Naive thymus-derived CD4-positive, alpha-beta T cell (primary cell): Measurements from ENCODE around the gene TMEM213. TPM values are rescaled to one million over a fixed set of nuclear protein-coding genes. Genes with fewer than 3 reads are reported as not detected.
A peak's percentile ranks its signal among the peaks of the same experiment; 100 is the strongest.
"Not testable (repeated sequence)": the region's sequence is repeated elsewhere in the genome, so short reads cannot be mapped to it uniquely, and the experiment has no call there.

Source experiments
- ATAC-seq: fragments of 150-1000 bp; cut with Tn5 transposase; 2 replicates; pipeline ENCODE4 v1.10.0; 2021; ENCODE audit warnings: mild to moderate bottlenecking, moderate library complexity
- CTCF ChIA-PET: fragments of 350-600 bp; sonication (Branson Sonifier 250); formaldehyde crosslinking; loops from one replicate; lab custom pipeline; 2021; ENCODE audit warnings: antibody characterized with exemption; lab: Charles Lee
- POLR2A ChIA-PET: fragments of 350-600 bp; sonication (Branson Sonifier 250); formaldehyde crosslinking; loops from one replicate; lab custom pipeline; 2021; ENCODE audit warnings: antibody characterized with exemption, inconsistent platforms; lab: Charles Lee
- DNase-seq, 9 donors: peaks; one replicate each; pipeline versions ENCODE4 v3.0.0 to v3.0.0-alpha.2; 2020 to 2022; ENCODE audit warnings: mixed read lengths in 1 of 9
- H3K27ac ChIP-seq: one replicate; pipeline ENCODE4 v1.7.0; 2013; ENCODE audit warnings: mild to moderate bottlenecking, low read depth, low read length, moderate library complexity
- H3K27me3 ChIP-seq, 2 donors: one replicate each; pipeline ENCODE4 v1.7.0; 2013; ENCODE audit warnings: low read length in 2 of 2, mild to moderate bottlenecking in 2 of 2, moderate library complexity in 2 of 2; ENCODE audit not compliant: control insufficient read depth in 2 of 2, insufficient read depth in 2 of 2
- H3K36me3 ChIP-seq, 3 experiments: 1 replicate in 2 of 3; 2 replicates in 1 of 3; pipeline ENCODE4 v1.7.0; 2013; ENCODE audit warnings: low read length in 3 of 3, mild to moderate bottlenecking in 3 of 3, moderate library complexity in 1 of 3; ENCODE audit not compliant: insufficient read depth in 3 of 3, control insufficient read depth in 2 of 3
- H3K4me1 ChIP-seq, 2 donors: one replicate each; pipeline ENCODE4 v1.7.0; 2013; ENCODE audit warnings: low read length in 2 of 2, mild to moderate bottlenecking in 2 of 2, moderate library complexity in 1 of 2; ENCODE audit not compliant: control insufficient read depth in 2 of 2, insufficient read depth in 2 of 2
- H3K4me3 ChIP-seq: 2 replicates; pipeline ENCODE4 v1.7.0; 2013; ENCODE audit warnings: mild to moderate bottlenecking, low read length
- H3K9me3 ChIP-seq, 3 experiments: 1 replicate in 2 of 3; 2 replicates in 1 of 3; pipeline ENCODE4 v1.7.0; 2013; ENCODE audit warnings: low read length in 3 of 3; ENCODE audit not compliant: control insufficient read depth in 2 of 3
- H3K27ac Mint-ChIP-seq, 9 donors: one replicate each; pipeline ENCODE4 v1.8.0; 2020 to 2022; ENCODE audit warnings: mixed read lengths in 9 of 9, mild to moderate bottlenecking in 8 of 9, moderate library complexity in 5 of 9, inconsistent platforms in 2 of 9
- H3K27me3 Mint-ChIP-seq, 5 donors: one replicate each; pipeline ENCODE4 v1.8.0; 2021 to 2022; ENCODE audit warnings: mixed read lengths in 5 of 5, mild to moderate bottlenecking in 1 of 5
- H3K36me3 Mint-ChIP-seq, 5 donors: one replicate each; pipeline ENCODE4 v1.8.0; 2020 to 2022; ENCODE audit warnings: mixed read lengths in 5 of 5, mild to moderate bottlenecking in 3 of 5, inconsistent platforms in 1 of 5
- H3K4me1 Mint-ChIP-seq, 7 donors: one replicate each; pipeline ENCODE4 v1.8.0; 2020 to 2022; ENCODE audit warnings: mixed read lengths in 7 of 7, mild to moderate bottlenecking in 3 of 7, inconsistent platforms in 1 of 7
- H3K4me3 Mint-ChIP-seq, 10 donors: one replicate each; pipeline ENCODE4 v1.8.0; 2020 to 2022; ENCODE audit warnings: mild to moderate bottlenecking in 10 of 10, mixed read lengths in 10 of 10, moderate library complexity in 6 of 10, inconsistent platforms in 2 of 10
- H3K9me3 Mint-ChIP-seq, 11 donors: one replicate each; pipeline ENCODE4 v1.8.0; 2020 to 2022; ENCODE audit warnings: mixed read lengths in 11 of 11, mild to moderate bottlenecking in 4 of 11, inconsistent platforms in 1 of 11, moderate library complexity in 1 of 11
- intact Hi-C, 2 donors: fragments of 100-400 bp; cut with micrococcal nuclease; formaldehyde crosslinking; loops; one replicate each; pipeline ENCODE4 v1.15.1; 2023
- polyA plus RNA-seq, 2 donors: library from polyadenylated mRNA; unstranded; fragments of 300-500 nt; fragmentation: Illumina TruSeq; gene quantifications; one replicate each; pipeline ENCODE4 v1.2.3, GENCODE V29; 2021
- total RNA-seq, 6 experiments: library from RNA in 5 of 6; stranded (reverse) in 5 of 6; gene quantifications; 1 replicate in 5 of 6; 2 replicates in 1 of 6; pipeline ENCODE4 v1.2.3 and lab custom pipeline; 2021 to 2026

TMEM213 gene
- total and polyA plus RNA-seq, 7 experiments from 2014 or later = 1.3 TPM; not detected in 6

DNA sequence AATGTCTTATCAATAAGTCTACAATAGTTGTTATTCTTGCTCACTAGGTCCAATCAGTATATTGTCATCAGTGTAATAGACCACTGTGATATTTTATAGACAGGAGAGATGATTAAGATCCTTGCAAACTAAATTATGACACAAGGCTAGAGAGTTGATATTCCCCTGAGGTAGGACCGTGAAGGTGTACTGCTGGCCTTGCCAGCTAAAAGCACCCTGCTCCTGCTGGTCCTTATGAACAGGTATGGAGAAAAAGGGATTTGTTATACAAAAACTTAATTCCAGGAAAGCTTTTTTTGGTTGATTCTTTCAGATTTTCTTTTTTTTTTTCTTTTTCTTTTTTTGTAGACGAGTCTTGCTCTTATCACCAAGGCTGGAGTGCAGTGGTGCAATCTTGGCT, 16.8 kb upstream of the TMEM213 start:
- H3K4me3 Mint-ChIP-seq = no peak overlapping the region
- H3K36me3 Mint-ChIP-seq = peaks cover 0 to 6% (median 4%) of the 10 kb centered on the region in 5 donors
- intact Hi-C loops = no loop called here
- no peaks in the 10 kb centered on the region for H3K27me3 ChIP-seq
- H3K27me3 Mint-ChIP-seq = peaks cover 2 to 9% (median 3%) of the 10 kb centered on the region in 5 donors
- no peaks in the 10 kb centered on the region for H3K4me1 ChIP-seq
- ChIA-PET POLR2A (no interaction called here), CTCF (no interaction called here)
- ATAC-seq (no peak), DNase-seq (no peak)
- no peak overlapping the region for H3K27ac ChIP-seq
- peaks cover 0 to 24% (median 6%) of the 10 kb centered on the region in 11 donors for H3K9me3 Mint-ChIP-seq
- peaks cover 0 to 3% (median 0%) of the 10 kb centered on the region in 3 experiments for H3K9me3 ChIP-seq
- H3K4me3 ChIP-seq = no peak overlapping the region
- H3K4me1 Mint-ChIP-seq = peaks cover 0 to under 1% (median 0%) of the 10 kb centered on the region in 7 donors
- no peak overlapping the region for H3K27ac Mint-ChIP-seq
- no peaks in the 10 kb centered on the region for H3K36me3 ChIP-seq

DNA sequence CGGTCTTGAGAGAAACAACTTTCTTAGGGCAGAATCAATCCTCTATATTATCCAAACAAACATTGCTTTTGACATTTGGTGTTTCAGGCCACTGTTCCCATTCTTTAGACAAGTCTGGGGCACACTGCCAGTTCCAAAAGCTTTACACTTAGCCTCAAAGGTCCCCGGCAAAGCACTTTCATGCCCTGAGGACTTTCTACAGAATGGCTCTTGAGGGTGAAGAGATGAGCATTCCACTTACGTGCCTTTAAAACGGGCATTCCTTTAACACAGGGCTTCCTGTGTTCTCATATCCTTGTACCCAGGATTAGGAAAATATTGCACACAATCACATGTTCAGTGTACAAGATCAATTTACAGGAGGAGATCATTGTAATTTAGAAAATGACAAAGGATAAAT, 13.1 kb upstream of the TMEM213 start:
- no peak overlapping the region for H3K27ac Mint-ChIP-seq
- Histone ChIP-seq H3K9me3 (peaks cover 0 to 7% (median 0%) of the 10 kb centered on the region in 3 experiments), H3K27me3 (no peaks in the 10 kb centered on the region), H3K4me3 (no peak overlapping the region), H3K36me3 (no peaks in the 10 kb centered on the region), H3K4me1 (no peaks in the 10 kb centered on the region), H3K27ac (no peak overlapping the region)
- intact Hi-C loops = no loop called here
- CTCF ChIA-PET = no interaction called here
- ATAC-seq (no peak), DNase-seq (no peak)
- H3K4me1 Mint-ChIP-seq = no peaks in the 10 kb centered on the region
- peaks cover 5 to 11% (median 6%) of the 10 kb centered on the region in 5 donors for H3K27me3 Mint-ChIP-seq
- peaks cover 0 to 11% (median 4%) of the 10 kb centered on the region in 5 donors for H3K36me3 Mint-ChIP-seq
- no peak overlapping the region for H3K4me3 Mint-ChIP-seq
- H3K9me3 Mint-ChIP-seq = peaks cover 5 to 51% (median 14%) of the 10 kb centered on the region in 11 donors
- POLR2A ChIA-PET = no interaction called here

DNA sequence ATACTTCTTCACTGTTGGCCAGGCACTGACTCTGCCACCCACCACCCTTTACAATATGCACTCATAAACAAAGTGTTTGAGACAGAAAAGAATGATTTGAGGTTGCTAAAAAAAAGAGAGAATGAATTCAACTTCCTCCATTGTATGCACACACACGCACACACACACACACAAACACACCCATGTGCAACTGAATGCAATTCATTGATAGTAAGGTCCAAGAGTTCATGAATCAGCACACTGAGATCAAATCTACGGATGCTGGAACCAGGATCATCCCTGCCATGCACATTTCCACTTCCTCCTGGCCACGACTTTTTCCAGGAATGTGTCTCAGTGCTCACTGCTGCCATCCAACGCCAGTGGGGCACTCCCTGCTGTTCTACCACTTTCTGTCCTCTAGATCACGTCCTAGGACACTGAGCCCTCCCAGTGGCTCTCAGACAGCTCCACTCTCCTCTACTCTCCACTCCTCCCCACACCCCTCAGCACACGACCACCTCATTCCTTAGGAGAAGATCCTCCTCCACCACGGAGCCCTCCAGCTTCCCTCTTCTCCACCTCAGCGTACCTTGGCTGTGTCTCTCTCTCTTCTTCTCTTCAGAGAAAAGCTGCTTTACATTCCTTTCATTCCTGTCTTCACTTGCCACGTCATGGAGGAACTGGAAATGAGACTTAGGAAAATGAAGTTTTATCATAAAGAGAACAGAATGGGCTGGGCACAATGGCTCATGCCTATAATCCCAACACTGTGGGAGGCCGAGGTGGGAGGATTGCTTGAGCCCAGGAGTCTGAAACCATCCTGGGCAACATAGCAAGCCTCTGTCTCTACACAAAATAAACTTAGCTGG, 12.0 kb upstream of the TMEM213 start:
- no peaks in the 10 kb centered on the region for H3K4me1 ChIP-seq
- H3K4me3 Mint-ChIP-seq = no peak overlapping the region
- DNase-seq (no peak), ATAC-seq (no peak)
- peaks cover 0 to 13% (median 3%) of the 10 kb centered on the region in 5 donors for H3K36me3 Mint-ChIP-seq
- no peak overlapping the region for H3K4me3 ChIP-seq
- H3K27me3 ChIP-seq = no peaks in the 10 kb centered on the region
- H3K9me3 Mint-ChIP-seq = peaks cover 5 to 48% (median 14%) of the 10 kb centered on the region in 11 donors
- CTCF ChIA-PET = no interaction called here
- no peaks in the 10 kb centered on the region for H3K36me3 ChIP-seq
- H3K4me1 Mint-ChIP-seq = no peaks in the 10 kb centered on the region
- intact Hi-C loops = no loop called here
- H3K9me3 ChIP-seq = peaks cover 0 to 4% (median 0%) of the 10 kb centered on the region in 3 experiments
- POLR2A ChIA-PET = no interaction called here
- H3K27ac ChIP-seq = no peak overlapping the region
- peak overlapping the region in 2 of 9 donors; percentile 3 to 74 for H3K27ac Mint-ChIP-seq
- H3K27me3 Mint-ChIP-seq = peaks cover 5 to 11% (median 6%) of the 10 kb centered on the region in 5 donors

DNA sequence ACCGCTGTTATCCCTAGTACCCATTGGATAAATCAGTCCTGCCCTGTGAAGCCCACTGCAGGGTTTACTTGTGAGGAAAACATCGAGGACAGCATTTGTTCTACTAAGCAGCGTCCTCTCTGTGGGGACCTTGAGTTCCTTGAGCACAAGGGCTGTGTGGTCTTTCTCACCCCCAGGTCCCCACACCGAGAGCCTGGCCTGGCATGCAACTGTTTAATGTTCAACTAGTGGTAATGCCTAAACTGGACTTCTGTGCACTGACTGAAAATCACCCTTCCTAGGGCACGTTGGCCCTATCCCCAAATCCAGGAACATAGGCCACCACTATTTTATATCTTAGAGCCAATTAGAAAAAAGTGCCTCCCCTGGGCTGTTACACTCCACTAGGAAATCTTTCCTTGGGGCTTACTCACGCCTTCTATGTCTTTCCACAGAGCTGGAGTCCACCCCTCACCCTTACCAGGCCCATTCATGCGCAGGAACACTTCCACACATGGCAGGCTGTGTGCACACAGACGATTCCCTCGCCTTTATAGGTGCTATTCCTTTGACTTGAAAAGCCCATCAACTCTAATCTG, 1.7 kb upstream of the TMEM213 start:
- no peak overlapping the region for H3K27ac Mint-ChIP-seq
- no peak overlapping the region for H3K4me3 Mint-ChIP-seq
- ATAC-seq (no peak), DNase-seq (no peak)
- no peak overlapping the region for H3K27ac ChIP-seq
- no peaks in the 10 kb centered on the region for H3K4me1 ChIP-seq
- peaks cover 7 to 12% (median 10%) of the 10 kb centered on the region in 7 donors for H3K4me1 Mint-ChIP-seq
- H3K36me3 Mint-ChIP-seq = peaks cover 0 to under 1% (median 0%) of the 10 kb centered on the region in 5 donors
- H3K27me3 Mint-ChIP-seq = peaks cover 0 to 11% (median 3%) of the 10 kb centered on the region in 5 donors
- H3K9me3 ChIP-seq = no peaks in the 10 kb centered on the region
- no peak overlapping the region for H3K4me3 ChIP-seq
- peaks cover 0 to 5% (median 0%) of the 10 kb centered on the region in 11 donors for H3K9me3 Mint-ChIP-seq
- intact Hi-C loops = no loop called here
- ChIA-PET CTCF (no interaction called here), POLR2A (no interaction called here)
- H3K36me3 ChIP-seq = no peaks in the 10 kb centered on the region
- H3K27me3 ChIP-seq = no peaks in the 10 kb centered on the region

DNA sequence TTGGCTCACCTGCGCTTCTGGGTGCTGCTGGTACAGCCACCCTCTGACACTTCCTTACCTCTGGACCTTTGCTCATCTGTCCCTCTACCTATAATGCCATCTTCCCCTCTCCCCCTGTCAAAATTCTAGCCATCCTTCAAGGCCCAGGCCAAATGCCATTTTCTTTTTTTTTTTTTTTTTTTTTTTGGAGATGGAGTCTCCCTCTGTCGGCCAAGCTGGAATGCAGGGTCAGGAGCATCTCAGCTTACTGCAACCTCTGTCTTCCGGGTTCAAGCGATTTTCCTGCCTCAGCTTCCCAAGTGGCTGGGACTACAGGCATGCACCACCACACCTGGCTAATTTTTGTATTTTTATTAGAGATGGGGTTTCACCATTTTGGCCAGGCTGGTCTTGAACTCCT, 748 bp upstream of the TMEM213 start:
- H3K27ac Mint-ChIP-seq, ATAC-seq, H3K27ac ChIP-seq, H3K4me3 Mint-ChIP-seq, H3K27me3 ChIP-seq, H3K9me3 Mint-ChIP-seq, H3K27me3 Mint-ChIP-seq, H3K36me3 ChIP-seq, CTCF ChIA-PET, intact Hi-C loops, DNase-seq, H3K4me1 ChIP-seq, H3K36me3 Mint-ChIP-seq, POLR2A ChIA-PET, H3K4me3 ChIP-seq, H3K9me3 ChIP-seq: not testable (repeated sequence)
- H3K4me1 Mint-ChIP-seq = peaks cover 7 to 12% (median 10%) of the 10 kb centered on the region in 7 donors

DNA sequence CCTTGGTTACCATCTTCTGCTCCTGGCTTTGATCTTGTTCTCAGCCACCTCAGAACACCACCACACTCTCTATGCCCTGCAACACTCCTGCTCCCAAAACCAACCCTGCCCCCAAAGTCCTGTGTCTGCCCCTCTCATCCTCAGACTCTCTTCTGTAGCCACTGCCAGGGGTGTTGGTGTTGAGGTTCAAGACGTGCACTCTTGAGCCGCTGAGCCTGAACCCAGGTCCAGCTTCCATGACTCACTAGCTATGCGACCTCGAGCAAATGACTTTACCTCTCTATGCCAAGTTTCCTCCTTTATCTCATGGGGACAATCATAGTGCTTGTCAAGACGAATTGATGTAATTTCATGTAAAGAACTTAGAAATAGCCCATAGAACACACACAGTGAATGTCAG, 1.0 kb downstream of the TMEM213 start:
- Mint-ChIP-seq H3K4me1 (peaks cover 7 to 12% (median 10%) of the 10 kb centered on the region in 7 donors), H3K4me3 (no peak overlapping the region), H3K36me3 (no peaks in the 10 kb centered on the region), H3K27ac (no peak overlapping the region), H3K27me3 (peaks cover 0 to 6% (median 3%) of the 10 kb centered on the region in 5 donors), H3K9me3 (peaks cover 0 to 4% (median 0%) of the 10 kb centered on the region in 11 donors)
- POLR2A ChIA-PET = no interaction called here
- H3K4me3 ChIP-seq = no peak overlapping the region
- no peak overlapping the region for H3K27ac ChIP-seq
- no peaks in the 10 kb centered on the region for H3K4me1 ChIP-seq
- no peak for DNase-seq
- no peaks in the 10 kb centered on the region for H3K27me3 ChIP-seq
- no peak for ATAC-seq
- CTCF ChIA-PET = no interaction called here
- no peaks in the 10 kb centered on the region for H3K9me3 ChIP-seq
- intact Hi-C loops = no loop called here
- H3K36me3 ChIP-seq = no peaks in the 10 kb centered on the region
